PC-3 (cell line): Measurements from ENCODE around the gene ANKS1A. TPM values are rescaled to one million over a fixed set of nuclear protein-coding genes. Genes with fewer than 3 reads are reported as not detected.

Source experiments
- ATAC-seq: fragments of 200-7000 bp; cut with Tn5 transposase; 2 replicates; pipeline ENCODE4 v1.9.1; 2020; ENCODE audit warnings: mild to moderate bottlenecking, moderate library complexity
- BruUV-seq: library from RNA; stranded (reverse); fragments of 400-500 nt; replicated peaks from 2 replicates; lab custom pipeline; 2021; lab: Mats Ljungman, UMichigan
- CTCF ChIA-PET: fragments of 300-600 bp; sonication (Branson Sonifier 250); formaldehyde crosslinking; loops from one replicate; lab custom pipeline; 2022; ENCODE audit warnings: antibody characterized with exemption; lab: Charles Lee
- POLR2A ChIA-PET: fragments of 300-600 bp; sonication (Branson Sonifier 250); formaldehyde crosslinking; loops from one replicate; lab custom pipeline; 2022; ENCODE audit warnings: antibody characterized with exemption; ENCODE audit not compliant: unreplicated experiment; lab: Charles Lee
- DNase-seq: peaks from one replicate; pipeline ENCODE4 v3.0.0-alpha.2; 2015
- H2AFZ ChIP-seq: fragments of 300-600 bp; sonication (generic); 2 replicates; pipeline ENCODE4 v1.6.0; 2016; ENCODE audit warnings: antibody characterized with exemption, low read length
- H3F3A ChIP-seq: fragments of 300-600 bp; sonication (generic); one replicate; pipeline ENCODE4 v1.6.0; 2017; ENCODE audit warnings: antibody characterized with exemption, low read length, control low read depth, mild to moderate bottlenecking; ENCODE audit not compliant: unreplicated experiment
- H3K27ac ChIP-seq: fragments of 300-600 bp; sonication (generic); 2 replicates; pipeline ENCODE4 v1.5.1; 2016; ENCODE audit warnings: mild to moderate bottlenecking, low read length
- H3K27me3 ChIP-seq: fragments of 300-600 bp; sonication (generic); 2 replicates; pipeline ENCODE4 v1.6.1; 2016; ENCODE audit warnings: low read length, mixed read lengths
- H3K36me3 ChIP-seq: fragments of 300-600 bp; sonication (generic); 2 replicates; pipeline ENCODE4 v1.6.1; 2016; ENCODE audit warnings: low read depth, mixed run types, low read length, mixed read lengths
- H3K4me1 ChIP-seq: fragments of 300-600 bp; sonication (generic); 2 replicates; pipeline ENCODE4 v1.5.1; 2016; ENCODE audit warnings: low read length; ENCODE audit not compliant: insufficient read depth
- H3K4me2 ChIP-seq: fragments of 300-600 bp; sonication (generic); 2 replicates; pipeline ENCODE4 v1.6.0; 2016; ENCODE audit warnings: low read length
- H3K4me3 ChIP-seq: fragments of 300-600 bp; sonication (generic); 2 replicates; pipeline ENCODE4 v1.5.1; 2016; ENCODE audit warnings: mild to moderate bottlenecking, low read length, mixed read lengths
- H3K79me2 ChIP-seq: fragments of 300-600 bp; sonication (generic); 2 replicates; pipeline ENCODE4 v1.6.1; 2017; ENCODE audit warnings: low read length, mixed read lengths
- H3K9ac ChIP-seq: fragments of 300-600 bp; sonication (generic); 2 replicates; pipeline ENCODE4 v1.6.0; 2016; ENCODE audit warnings: mild to moderate bottlenecking, low read length
- H3K9me2 ChIP-seq: fragments of 300-600 bp; sonication (generic); replicated peaks from 2 replicates; pipeline ENCODE4 v1.6.1; 2016; ENCODE audit warnings: mixed run types, low read length, mixed read lengths
- H3K9me3 ChIP-seq: fragments of 300-600 bp; sonication (generic); 2 replicates; pipeline ENCODE4 v1.6.1; 2016; ENCODE audit warnings: low read length, mixed read lengths
- H4K20me1 ChIP-seq: fragments of 300-600 bp; sonication (generic); 2 replicates; pipeline ENCODE4 v1.6.1; 2016; ENCODE audit warnings: low read length, mixed read lengths
- EZH2 ChIP-seq: fragments of 300-600 bp; sonication (generic); IDR thresholded peaks from one replicate; pipeline ENCODE4 v1.6.1; 2017; ENCODE audit warnings: antibody characterized with exemption, mild to moderate bottlenecking, low read length; ENCODE audit not compliant: unreplicated experiment
- EZH2phosphoT487 ChIP-seq: fragments of 300-600 bp; sonication (generic); IDR thresholded peaks from 2 replicates; pipeline ENCODE4 v1.6.1; 2018; ENCODE audit warnings: mild to moderate bottlenecking, antibody characterized with exemption, low read length, borderline replicate concordance
- intact Hi-C: fragments of 100-400 bp; cut with micrococcal nuclease; formaldehyde crosslinking; loops from 2 replicates; pipeline ENCODE4 v1.9.0; 2023
- total RNA-seq: library from RNA; depleted of rRNA; stranded (reverse); fragments of >200 nt; gene quantifications from 2 replicates; pipeline ENCODE4 v1.2.3, GENCODE V29; 2014
- TF ChIP-seq, protein P1 (sequence below): fragments of 300-600 bp; sonication (generic); conservative IDR thresholded peaks from 2 replicates; pipeline ENCODE4 v1.5.1; 2017; ENCODE audit warnings: antibody characterized with exemption, low read depth, mild to moderate bottlenecking, low read length

ANKS1A gene
- total RNA-seq, 1 experiment from 2014 or later: 18.8 TPM

DNA sequence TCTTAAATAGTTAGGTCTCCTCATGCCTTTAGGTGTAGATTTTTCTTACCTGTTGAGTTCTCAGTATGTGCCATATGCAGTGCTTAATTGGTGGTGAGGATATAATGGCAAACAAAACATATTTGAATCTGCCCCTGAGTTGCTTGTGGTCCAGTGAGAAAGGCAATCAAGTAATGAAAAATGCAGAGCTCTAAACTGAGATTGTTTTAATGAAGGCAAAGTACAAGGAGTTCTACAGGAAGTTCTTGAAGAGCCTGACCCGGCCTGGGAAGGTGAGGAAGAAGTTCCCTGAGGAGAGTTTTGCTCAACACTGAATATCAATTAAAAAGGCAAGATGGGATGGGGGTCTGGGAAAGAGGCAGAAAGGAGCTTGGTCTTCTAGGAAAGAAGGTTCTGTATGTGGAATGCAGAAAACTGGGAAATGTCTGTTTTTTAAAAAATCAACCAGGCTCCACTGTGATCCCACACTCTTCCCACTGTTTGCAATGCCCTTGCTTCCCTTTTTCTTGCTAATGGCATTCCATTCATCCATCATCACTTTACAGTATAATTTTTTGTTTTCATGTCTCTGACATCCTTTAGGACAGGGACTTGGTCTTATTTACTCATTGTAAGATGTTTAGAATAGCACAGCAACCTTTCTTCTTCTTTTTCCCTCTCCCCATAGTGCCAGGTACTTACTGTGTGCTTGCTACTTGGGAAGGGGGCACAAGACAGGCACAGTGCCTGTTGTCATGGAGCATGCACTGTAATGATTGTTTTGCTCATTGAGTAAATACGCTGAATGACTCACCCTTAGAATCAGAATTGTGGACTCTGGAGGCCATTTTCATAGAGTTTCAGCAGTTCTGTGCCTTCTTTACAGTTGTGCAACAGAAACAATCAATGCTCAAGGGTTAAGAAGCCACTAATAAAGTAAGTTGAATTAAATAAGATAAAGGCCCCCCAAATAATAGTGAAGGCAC, 64.3 kb downstream of the ANKS1A start:
- H3K9me2 ChIP-seq: no peaks in the 10 kb centered on the region
- H3K4me1 ChIP-seq: peaks cover 21% of the 10 kb centered on the region
- no peaks in the 10 kb centered on the region for H3F3A ChIP-seq
- no TSS peak for BruUV-seq
- H3K4me2 ChIP-seq: peak overlapping the region; percentile 36
- CTCF ChIA-PET: no interaction called here
- TF ChIP-seq EZH2 (no peak), EZH2phosphoT487 (no peak)
- TF ChIP-seq, protein P1, sequence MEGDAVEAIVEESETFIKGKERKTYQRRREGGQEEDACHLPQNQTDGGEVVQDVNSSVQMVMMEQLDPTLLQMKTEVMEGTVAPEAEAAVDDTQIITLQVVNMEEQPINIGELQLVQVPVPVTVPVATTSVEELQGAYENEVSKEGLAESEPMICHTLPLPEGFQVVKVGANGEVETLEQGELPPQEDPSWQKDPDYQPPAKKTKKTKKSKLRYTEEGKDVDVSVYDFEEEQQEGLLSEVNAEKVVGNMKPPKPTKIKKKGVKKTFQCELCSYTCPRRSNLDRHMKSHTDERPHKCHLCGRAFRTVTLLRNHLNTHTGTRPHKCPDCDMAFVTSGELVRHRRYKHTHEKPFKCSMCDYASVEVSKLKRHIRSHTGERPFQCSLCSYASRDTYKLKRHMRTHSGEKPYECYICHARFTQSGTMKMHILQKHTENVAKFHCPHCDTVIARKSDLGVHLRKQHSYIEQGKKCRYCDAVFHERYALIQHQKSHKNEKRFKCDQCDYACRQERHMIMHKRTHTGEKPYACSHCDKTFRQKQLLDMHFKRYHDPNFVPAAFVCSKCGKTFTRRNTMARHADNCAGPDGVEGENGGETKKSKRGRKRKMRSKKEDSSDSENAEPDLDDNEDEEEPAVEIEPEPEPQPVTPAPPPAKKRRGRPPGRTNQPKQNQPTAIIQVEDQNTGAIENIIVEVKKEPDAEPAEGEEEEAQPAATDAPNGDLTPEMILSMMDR: no peak
- H4K20me1 ChIP-seq: no peaks in the 10 kb centered on the region
- no peaks in the 10 kb centered on the region for H3K27me3 ChIP-seq
- H3K9me3 ChIP-seq: no peaks in the 10 kb centered on the region
- peak overlapping the region; percentile 7; the same call in 1 of the 2 replicates for H3K9ac ChIP-seq
- DNase-seq: peak; percentile 92
- H3K4me3 ChIP-seq: no peak overlapping the region
- H3K27ac ChIP-seq: peak overlapping the region; percentile 59
- H2AFZ ChIP-seq: no peak overlapping the region
- H3K79me2 ChIP-seq: peaks cover 29% of the 10 kb centered on the region; the same call in 1 of the 2 replicates
- H3K36me3 ChIP-seq: no peaks in the 10 kb centered on the region; the same call in 1 of the 2 replicates
- POLR2A ChIA-PET: no interaction called here
- intact Hi-C loops: loop anchor here (2.0 to 5.0 kb wide), 2 partner anchors 41 to 65 kb away; partner anchors contain the start of genes ANKS1A and TAF11
- peak; percentile 98 for ATAC-seq

DNA sequence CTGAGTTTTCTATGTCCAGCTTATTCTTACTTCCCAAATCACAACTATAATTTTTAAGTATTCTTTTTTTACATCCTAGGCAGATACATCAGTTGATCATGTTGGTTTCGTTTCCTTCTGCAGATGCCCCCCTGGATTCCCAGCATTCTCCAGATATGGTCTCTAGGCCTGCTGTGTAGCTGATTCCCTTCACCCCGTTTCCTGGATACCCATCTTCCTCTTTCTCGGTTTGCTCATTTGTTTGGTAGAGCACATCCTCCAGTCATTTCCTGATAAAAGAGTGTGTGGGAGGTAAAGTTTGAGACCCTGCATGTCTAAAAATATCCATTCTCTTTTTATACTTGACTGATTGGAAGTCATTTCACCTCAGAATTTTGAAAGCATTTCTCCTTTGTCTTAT, 66.4 kb downstream of the ANKS1A start:
- POLR2A ChIA-PET: no interaction called here
- no peak overlapping the region for H3K4me3 ChIP-seq
- intact Hi-C loops: no loop called here
- H3F3A ChIP-seq: no peaks in the 10 kb centered on the region
- H3K9ac ChIP-seq: no peak overlapping the region
- H3K4me1 ChIP-seq: peaks cover 21% of the 10 kb centered on the region
- no peak for TF ChIP-seq EZH2
- TF ChIP-seq EZH2phosphoT487: no peak
- TF ChIP-seq, protein P1: no peak
- no peak overlapping the region for H3K4me2 ChIP-seq
- H3K27me3 ChIP-seq: no peaks in the 10 kb centered on the region
- CTCF ChIA-PET: interaction anchor here (0.6 kb wide), 1 partner anchor 272 kb away, joined by 3 read pairs; no protein-coding TSS in a partner anchor
- no peak overlapping the region for H3K27ac ChIP-seq
- H3K36me3 ChIP-seq: no peaks in the 10 kb centered on the region; the same call in 1 of the 2 replicates
- no peaks in the 10 kb centered on the region for H3K9me2 ChIP-seq
- BruUV-seq: no TSS peak
- H3K9me3 ChIP-seq: no peaks in the 10 kb centered on the region
- ATAC-seq: no peak
- H4K20me1 ChIP-seq: no peaks in the 10 kb centered on the region
- H3K79me2 ChIP-seq: peaks cover 27% of the 10 kb centered on the region; the same call in 1 of the 2 replicates
- no peak for DNase-seq
- no peak overlapping the region for H2AFZ ChIP-seq
